ENCODE results near the gene SMG7. TPM values are rescaled to one million over a fixed set of nuclear protein-coding genes. Genes with fewer than 3 reads are reported as not detected.

Gene SMG7
- polyA plus RNA-seq, 1 donor from 2014 or later, result 19.1 TPM

GRCh38 chr1:183585038-183585437, 112.7 kb downstream of the SMG7 start:
- H3K4me3 ChIP-seq (ENCODE audit: low read length), result no peak overlapping the region
- no peaks in the 10 kb centered on the region for H3K36me3 ChIP-seq (ENCODE audit: insufficient read depth, low read length)
- H2AFZ ChIP-seq (ENCODE audit: low read depth, low read length), result no peak overlapping the region
- no peaks in the 10 kb centered on the region for H3K27me3 ChIP-seq (ENCODE audit: insufficient read depth, low read depth, low read length)
- H3K9me3 ChIP-seq (ENCODE audit: low read length), result no peaks in the 10 kb centered on the region
- H3K79me2 ChIP-seq (replicated peaks; ENCODE audit: insufficient read depth, low read length), result no peaks in the 10 kb centered on the region
- no peaks in the 10 kb centered on the region for H3K9me2 ChIP-seq (ENCODE audit: insufficient read depth, low read length)
- H3K4me2 ChIP-seq (ENCODE audit: low read length), result no peak overlapping the region
- TF ChIP-seq RAD21 (conservative IDR thresholded peaks at IDR 0.05), result no peak
- no peak for TF ChIP-seq SMC3 (conservative IDR thresholded peaks at IDR 0.05; ENCODE audit: poor library complexity)
- no peak for TF ChIP-seq EP300 (conservative IDR thresholded peaks at IDR 0.05; ENCODE audit: poor library complexity, severe bottlenecking)
- no peak for TF ChIP-seq EZH2 (IDR thresholded peaks at IDR 0.05; ENCODE audit: borderline replicate concordance, insufficient read depth, low read length, poor library complexity, severe bottlenecking)
- TF ChIP-seq TAF1 (IDR thresholded peaks at IDR 0.05; ENCODE audit: low read depth), result no peak
- TF ChIP-seq, protein P1, sequence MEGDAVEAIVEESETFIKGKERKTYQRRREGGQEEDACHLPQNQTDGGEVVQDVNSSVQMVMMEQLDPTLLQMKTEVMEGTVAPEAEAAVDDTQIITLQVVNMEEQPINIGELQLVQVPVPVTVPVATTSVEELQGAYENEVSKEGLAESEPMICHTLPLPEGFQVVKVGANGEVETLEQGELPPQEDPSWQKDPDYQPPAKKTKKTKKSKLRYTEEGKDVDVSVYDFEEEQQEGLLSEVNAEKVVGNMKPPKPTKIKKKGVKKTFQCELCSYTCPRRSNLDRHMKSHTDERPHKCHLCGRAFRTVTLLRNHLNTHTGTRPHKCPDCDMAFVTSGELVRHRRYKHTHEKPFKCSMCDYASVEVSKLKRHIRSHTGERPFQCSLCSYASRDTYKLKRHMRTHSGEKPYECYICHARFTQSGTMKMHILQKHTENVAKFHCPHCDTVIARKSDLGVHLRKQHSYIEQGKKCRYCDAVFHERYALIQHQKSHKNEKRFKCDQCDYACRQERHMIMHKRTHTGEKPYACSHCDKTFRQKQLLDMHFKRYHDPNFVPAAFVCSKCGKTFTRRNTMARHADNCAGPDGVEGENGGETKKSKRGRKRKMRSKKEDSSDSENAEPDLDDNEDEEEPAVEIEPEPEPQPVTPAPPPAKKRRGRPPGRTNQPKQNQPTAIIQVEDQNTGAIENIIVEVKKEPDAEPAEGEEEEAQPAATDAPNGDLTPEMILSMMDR (IDR thresholded peaks at IDR 0.05; ENCODE audit: poor library complexity, severe bottlenecking), result no peak
- TF ChIP-seq MXI1 (conservative IDR thresholded peaks at IDR 0.05; ENCODE audit: poor library complexity, severe bottlenecking), result no peak
- TF ChIP-seq, protein P2, sequence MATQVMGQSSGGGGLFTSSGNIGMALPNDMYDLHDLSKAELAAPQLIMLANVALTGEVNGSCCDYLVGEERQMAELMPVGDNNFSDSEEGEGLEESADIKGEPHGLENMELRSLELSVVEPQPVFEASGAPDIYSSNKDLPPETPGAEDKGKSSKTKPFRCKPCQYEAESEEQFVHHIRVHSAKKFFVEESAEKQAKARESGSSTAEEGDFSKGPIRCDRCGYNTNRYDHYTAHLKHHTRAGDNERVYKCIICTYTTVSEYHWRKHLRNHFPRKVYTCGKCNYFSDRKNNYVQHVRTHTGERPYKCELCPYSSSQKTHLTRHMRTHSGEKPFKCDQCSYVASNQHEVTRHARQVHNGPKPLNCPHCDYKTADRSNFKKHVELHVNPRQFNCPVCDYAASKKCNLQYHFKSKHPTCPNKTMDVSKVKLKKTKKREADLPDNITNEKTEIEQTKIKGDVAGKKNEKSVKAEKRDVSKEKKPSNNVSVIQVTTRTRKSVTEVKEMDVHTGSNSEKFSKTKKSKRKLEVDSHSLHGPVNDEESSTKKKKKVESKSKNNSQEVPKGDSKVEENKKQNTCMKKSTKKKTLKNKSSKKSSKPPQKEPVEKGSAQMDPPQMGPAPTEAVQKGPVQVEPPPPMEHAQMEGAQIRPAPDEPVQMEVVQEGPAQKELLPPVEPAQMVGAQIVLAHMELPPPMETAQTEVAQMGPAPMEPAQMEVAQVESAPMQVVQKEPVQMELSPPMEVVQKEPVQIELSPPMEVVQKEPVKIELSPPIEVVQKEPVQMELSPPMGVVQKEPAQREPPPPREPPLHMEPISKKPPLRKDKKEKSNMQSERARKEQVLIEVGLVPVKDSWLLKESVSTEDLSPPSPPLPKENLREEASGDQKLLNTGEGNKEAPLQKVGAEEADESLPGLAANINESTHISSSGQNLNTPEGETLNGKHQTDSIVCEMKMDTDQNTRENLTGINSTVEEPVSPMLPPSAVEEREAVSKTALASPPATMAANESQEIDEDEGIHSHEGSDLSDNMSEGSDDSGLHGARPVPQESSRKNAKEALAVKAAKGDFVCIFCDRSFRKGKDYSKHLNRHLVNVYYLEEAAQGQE (IDR thresholded peaks at IDR 0.05; ENCODE audit: borderline replicate concordance), result no peak
- no peak for TF ChIP-seq POLR2AphosphoS5 (IDR thresholded peaks at IDR 0.05)
- H4K20me1 ChIP-seq (ENCODE audit: insufficient read depth), result no peaks in the 10 kb centered on the region
- no peak overlapping the region for H3K9ac ChIP-seq (ENCODE audit: low read length)
- H3K27ac ChIP-seq (ENCODE audit: low read length), result no peak overlapping the region
- H3F3A ChIP-seq (ENCODE audit: insufficient read depth, low read length, poor library complexity, severe bottlenecking), result no peaks in the 10 kb centered on the region

GRCh38 chr1:183586455-183586854, 114.2 kb downstream of the SMG7 start:
- Histone ChIP-seq H3K27ac (ENCODE audit: low read length) (no peak overlapping the region), H3K9me3 (ENCODE audit: low read length) (no peaks in the 10 kb centered on the region), H3K9me2 (ENCODE audit: insufficient read depth, low read length) (no peaks in the 10 kb centered on the region), H3F3A (ENCODE audit: insufficient read depth, low read length, poor library complexity, severe bottlenecking) (no peaks in the 10 kb centered on the region), H2AFZ (ENCODE audit: low read depth, low read length) (no peak overlapping the region), H3K79me2 (replicated peaks; ENCODE audit: insufficient read depth, low read length) (no peaks in the 10 kb centered on the region), H3K36me3 (ENCODE audit: insufficient read depth, low read length) (no peaks in the 10 kb centered on the region), H3K27me3 (ENCODE audit: insufficient read depth, low read depth, low read length) (no peaks in the 10 kb centered on the region), H3K4me2 (ENCODE audit: low read length) (no peak overlapping the region), H3K4me3 (ENCODE audit: low read length) (no peak overlapping the region), H4K20me1 (ENCODE audit: insufficient read depth) (no peaks in the 10 kb centered on the region), H3K9ac (ENCODE audit: low read length) (no peak overlapping the region)
- TF ChIP-seq MXI1 (conservative IDR thresholded peaks at IDR 0.05; ENCODE audit: poor library complexity, severe bottlenecking) (no peak), POLR2AphosphoS5 (IDR thresholded peaks at IDR 0.05) (no peak)

DNA sequence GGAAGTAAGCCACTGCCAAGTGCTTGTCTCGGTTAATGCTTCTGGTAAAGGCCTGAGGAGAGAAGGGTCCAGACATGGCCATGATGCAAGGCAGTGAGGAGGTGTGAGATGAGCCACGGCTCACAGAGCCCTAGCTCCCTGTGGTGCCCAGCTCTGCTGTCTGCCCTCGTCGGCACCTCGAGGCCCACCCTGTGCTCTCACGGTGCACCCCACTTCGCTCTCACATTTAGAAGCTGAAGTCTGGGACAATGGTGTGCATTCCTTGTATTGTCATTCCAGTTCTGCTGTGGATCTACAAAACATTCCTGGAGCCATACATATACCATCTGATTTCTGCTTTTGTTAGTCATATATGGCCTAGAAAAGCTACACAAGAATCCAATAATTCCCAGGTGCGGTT, 114.6 kb downstream of the SMG7 start:
- Histone ChIP-seq H3K27ac (ENCODE audit: low read length) (no peak overlapping the region), H3K79me2 (replicated peaks; ENCODE audit: insufficient read depth, low read length) (no peaks in the 10 kb centered on the region), H3F3A (ENCODE audit: insufficient read depth, low read length, poor library complexity, severe bottlenecking) (no peaks in the 10 kb centered on the region), H3K9me3 (ENCODE audit: low read length) (no peaks in the 10 kb centered on the region), H3K36me3 (ENCODE audit: insufficient read depth, low read length) (no peaks in the 10 kb centered on the region), H3K9ac (ENCODE audit: low read length) (no peak overlapping the region), H3K27me3 (ENCODE audit: insufficient read depth, low read depth, low read length) (no peaks in the 10 kb centered on the region), H3K4me3 (ENCODE audit: low read length) (no peak overlapping the region), H2AFZ (ENCODE audit: low read depth, low read length) (no peak overlapping the region), H3K4me2 (ENCODE audit: low read length) (no peak overlapping the region), H4K20me1 (ENCODE audit: insufficient read depth) (no peaks in the 10 kb centered on the region), H3K9me2 (ENCODE audit: insufficient read depth, low read length) (no peaks in the 10 kb centered on the region)
- TF ChIP-seq TAF1 (IDR thresholded peaks at IDR 0.05; ENCODE audit: low read depth) (no peak), EP300 (conservative IDR thresholded peaks at IDR 0.05; ENCODE audit: poor library complexity, severe bottlenecking) (no peak), RAD21 (conservative IDR thresholded peaks at IDR 0.05) (no peak), POLR2AphosphoS5 (IDR thresholded peaks at IDR 0.05) (no peak), MXI1 (conservative IDR thresholded peaks at IDR 0.05; ENCODE audit: poor library complexity, severe bottlenecking) (no peak), EZH2 (IDR thresholded peaks at IDR 0.05; ENCODE audit: borderline replicate concordance, insufficient read depth, low read length, poor library complexity, severe bottlenecking) (no peak), SMC3 (conservative IDR thresholded peaks at IDR 0.05; ENCODE audit: poor library complexity) (no peak)
- TF ChIP-seq, protein P2 (IDR thresholded peaks at IDR 0.05; ENCODE audit: borderline replicate concordance), result no peak
- TF ChIP-seq, protein P1 (IDR thresholded peaks at IDR 0.05; ENCODE audit: poor library complexity, severe bottlenecking), result no peak

Data from neural cell (in vitro differentiated cells).